GM21619 (cell line): ENCODE data around the gene ZNF322.
"Not testable (repeated sequence)": the region's sequence is repeated elsewhere in the genome, so short reads cannot be mapped to it uniquely, and the experiment has no call there.

ENCODE experiments used
- ATAC-seq: cut with Tn5 transposase; IDR thresholded peaks from one replicate; pipeline ENCODE4 v1.9.1; 2021; ENCODE audit not compliant: unreplicated experiment

Gene ZNF322, protein sequence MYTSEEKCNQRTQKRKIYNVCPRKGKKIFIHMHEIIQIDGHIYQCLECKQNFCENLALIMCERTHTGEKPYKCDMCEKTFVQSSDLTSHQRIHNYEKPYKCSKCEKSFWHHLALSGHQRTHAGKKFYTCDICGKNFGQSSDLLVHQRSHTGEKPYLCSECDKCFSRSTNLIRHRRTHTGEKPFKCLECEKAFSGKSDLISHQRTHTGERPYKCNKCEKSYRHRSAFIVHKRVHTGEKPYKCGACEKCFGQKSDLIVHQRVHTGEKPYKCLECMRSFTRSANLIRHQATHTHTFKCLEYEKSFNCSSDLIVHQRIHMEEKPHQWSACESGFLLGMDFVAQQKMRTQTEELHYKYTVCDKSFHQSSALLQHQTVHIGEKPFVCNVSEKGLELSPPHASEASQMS

DNA sequence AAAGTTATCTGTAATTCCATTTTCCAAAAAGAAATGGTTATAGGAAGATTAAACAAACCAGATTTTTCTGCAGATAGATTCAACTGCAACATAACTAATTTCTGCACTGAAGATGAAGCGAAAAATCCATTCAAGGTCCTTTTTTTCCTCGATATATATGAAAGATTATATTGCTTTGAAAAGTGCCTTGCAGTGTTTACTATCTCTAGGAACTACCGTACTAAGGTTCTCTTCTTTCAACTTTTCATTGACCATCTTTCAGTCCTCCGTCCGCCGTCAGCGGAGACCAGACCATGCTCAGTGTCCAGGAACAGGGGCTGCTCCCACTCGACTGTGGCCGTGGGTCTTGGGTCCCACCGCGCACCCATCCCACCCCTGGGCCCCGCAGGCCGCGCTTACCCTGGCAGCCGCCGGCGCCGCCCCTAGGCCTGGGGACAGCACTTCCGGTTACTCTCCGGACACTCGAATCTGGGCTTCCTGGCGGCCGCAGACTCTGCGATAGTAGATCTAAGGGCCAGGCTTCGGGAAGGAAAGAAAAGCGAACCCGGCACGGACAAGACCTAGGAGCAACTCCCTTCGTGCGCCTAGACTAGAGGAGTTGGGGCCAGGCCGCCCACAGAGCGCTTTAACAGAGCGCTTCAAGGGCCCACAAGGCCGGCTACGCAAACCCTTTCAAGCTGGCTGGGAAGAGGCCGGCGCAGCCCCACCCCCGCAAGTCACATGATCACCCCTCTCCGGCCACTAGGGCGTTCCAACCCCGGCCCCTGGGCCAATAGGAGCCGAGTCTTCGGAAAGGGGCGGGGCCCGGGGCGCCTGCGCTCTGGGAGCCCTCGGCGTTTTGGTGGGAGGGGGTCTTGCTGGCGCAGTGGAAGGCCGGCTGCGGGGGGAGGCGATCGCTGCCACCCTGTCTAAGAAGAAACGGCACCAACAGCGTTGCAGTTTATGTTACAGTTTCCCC is at the start of gene ZNF322:
Gene ZNF322, minus strand, starts transcription at position 705 of the 958 bp plus-strand sequence. CDS start 21,193 bp downstream, outside the sequence.
- ATAC-seq = peak; percentile 99

DNA sequence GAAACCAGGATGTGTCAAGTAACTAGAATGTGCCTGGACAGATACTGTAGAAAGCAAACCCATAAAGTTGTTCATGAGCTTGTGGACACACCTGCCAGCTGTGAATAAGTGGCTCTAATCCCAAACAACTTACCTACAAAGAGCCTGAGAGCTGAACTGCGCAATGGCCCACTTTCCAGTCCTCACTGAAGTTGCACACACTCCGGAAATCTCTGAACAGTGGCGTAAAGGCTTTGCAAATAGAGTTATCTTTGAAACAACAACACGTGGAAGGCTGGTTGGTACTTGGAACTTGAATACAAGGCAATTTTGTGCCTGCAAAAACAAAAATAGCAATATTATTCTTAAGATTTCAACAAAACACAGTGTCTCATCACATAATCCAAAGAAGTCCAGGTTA is 46.2 kb upstream of the ZNF322 start:
- not testable (repeated sequence) for ATAC-seq

DNA sequence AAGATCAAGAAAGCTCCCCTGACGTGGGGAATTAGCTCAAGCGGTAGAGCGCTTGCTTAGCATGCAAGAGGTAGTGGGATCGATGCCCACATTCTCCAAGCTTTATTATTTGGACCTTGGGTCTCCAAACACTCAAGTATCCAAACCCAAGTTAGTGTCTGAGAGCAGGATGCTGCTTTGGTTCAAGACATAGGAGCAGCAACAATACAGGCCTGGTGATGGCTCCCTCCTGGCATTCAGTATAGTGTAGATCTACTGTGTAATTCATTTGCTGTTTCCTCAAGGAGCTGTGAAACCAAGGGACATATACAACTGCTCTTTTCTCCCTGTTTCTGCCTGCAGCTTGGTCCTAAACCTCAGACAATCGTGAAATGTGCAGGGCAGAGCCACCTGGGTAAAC is 45.8 kb upstream of the ZNF322 start:
- not testable (repeated sequence) for ATAC-seq

DNA sequence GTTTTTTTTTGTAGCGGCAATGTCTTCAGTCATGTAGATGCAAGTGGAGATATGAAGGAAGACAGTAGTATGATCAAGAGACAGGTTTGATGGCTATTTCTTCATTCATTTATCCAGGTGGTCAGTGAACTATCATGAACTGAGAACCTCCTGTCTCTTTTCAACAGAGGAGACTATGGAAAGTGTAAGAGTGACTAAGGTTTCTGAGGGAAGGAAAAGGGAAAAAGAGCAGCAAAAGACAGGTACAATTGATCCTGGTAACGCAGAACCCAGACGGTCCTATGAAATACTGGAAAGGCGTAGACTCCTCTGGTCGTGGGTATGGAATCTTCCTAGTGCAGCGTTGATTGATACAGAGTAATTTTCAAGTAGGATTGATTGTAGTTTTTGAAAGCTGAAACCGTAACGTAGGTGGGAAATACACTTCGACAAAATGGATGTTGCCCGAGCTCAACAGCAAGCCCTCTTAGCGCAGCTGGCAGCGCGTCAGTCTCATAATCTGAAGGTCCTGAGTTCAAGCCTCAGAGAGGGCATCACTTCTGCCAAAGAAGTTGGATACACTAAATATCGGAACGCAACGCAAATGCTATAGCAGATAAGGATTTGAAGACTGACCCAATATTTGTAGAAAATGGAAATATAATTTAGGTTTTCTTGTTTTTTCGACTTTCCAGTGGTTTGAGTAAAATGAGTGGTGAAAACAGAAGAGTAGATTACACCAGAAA is 41.6 kb upstream of the ZNF322 start:
- not testable (repeated sequence) for ATAC-seq

DNA sequence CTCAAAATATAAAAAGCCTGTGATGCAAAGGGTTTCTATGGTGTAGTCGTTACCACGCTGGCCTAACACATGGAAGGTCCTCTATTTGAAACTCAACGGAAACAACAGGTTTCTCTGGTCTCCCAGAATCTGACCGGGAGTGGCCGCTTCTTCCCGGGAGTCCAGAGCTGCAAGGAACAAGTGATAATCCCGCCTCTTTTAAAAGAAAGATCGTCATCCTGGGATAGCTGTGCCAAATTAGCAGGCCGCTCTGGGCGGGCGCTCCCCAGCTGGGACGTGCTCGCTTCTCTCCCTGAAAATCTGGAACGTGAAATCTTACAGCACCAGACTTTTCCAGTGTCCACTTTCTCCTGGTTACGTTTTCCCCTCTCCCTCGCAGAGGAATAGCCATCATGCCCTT is 38.0 kb upstream of the ZNF322 start:
- not testable (repeated sequence) for ATAC-seq

DNA sequence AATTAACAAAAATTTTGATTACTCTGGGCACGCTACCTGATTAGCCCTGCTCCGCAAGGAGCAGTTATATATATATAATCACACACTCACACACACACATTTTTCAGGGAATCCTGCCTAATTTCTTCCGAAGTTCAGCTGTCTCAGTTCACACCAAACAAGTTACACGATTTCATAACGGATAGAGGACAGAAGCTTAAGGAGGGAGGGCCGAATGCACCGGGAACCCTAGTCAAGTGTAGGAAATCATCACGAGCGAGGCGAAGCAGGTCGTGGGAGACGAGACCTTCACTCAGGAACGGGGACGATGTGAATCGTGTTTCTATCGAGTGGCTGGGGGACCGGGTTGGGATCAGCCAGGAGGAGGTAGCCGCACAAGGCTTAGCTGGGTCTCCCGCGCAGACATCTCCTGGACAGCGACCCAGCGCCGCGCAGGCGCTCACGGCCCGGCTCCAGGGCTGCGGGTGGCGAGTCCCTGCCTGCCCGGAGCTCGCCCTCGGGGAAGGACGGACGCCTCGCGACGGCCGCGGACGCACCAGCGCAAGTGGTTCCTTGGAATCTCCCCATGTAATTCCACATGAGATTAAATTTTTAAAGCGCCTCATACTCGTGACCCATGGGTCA is 29.9 kb upstream of the ZNF322 start:
- ATAC-seq = not testable (repeated sequence)

DNA sequence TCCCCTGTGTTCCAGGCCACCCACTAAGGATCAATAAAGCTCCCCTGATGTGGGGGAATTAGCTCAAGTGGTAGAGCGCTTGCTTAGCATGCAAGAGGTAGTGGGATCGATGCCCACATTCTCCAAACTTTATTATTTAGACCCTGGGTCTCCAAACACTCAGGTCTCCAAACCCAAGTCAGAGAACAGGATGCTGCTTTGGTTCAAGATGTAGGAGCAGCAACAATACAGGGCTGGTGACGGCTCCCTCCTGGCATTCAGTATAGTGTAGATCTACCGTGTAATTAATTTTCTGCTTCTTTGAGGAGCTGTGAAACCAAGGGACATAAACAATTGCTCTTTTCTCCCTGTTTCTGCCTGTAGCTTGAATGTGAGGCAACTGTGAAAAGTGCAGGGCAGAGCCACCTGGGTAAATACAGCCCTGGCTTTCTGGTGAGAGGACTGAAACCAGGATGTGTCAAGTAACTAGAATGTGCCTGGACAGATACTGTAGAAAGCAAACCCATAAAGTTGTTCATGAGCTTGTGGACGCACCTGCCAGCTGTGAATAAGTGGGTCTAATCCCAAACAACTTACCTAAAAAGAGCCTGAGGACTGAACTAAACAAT is 23.0 kb upstream of the ZNF322 start:
- not testable (repeated sequence) for ATAC-seq

DNA sequence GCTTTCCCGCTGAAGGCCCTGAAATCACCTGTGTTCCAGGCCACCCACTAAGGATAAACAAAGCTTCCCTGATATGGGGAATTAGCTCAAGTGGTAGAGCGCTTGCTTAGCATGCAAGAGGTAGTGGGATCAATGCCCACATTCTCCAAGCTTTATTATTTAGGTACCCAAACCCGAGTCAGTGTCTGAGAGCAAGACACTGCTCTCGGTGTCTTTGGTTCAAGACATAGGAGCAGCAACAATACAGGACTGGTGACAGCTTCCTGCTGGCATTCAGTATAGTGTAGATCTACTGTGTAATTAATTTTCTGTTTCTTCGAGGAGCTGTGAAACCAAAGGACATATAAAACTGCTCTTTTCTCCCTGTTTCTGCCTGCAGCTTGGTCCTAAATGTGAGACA is 13.7 kb upstream of the ZNF322 start:
- ATAC-seq = not testable (repeated sequence)

DNA sequence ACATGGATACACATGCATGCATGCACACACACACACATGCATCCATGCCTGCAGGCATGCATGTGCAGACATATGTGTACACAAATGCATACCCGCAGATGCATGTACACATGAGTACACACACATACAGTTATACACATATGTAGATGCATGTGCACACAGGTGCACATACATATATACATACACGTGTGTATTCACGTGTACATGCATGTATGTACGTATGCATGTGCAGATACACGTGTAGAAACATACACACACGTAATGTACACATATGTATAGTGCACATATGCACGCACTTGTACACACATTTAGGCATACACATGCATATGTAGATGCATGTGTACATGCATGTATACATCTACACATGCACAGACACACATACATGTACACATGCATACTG is 11.0 kb upstream of the ZNF322 start:
- not testable (repeated sequence) for ATAC-seq

DNA sequence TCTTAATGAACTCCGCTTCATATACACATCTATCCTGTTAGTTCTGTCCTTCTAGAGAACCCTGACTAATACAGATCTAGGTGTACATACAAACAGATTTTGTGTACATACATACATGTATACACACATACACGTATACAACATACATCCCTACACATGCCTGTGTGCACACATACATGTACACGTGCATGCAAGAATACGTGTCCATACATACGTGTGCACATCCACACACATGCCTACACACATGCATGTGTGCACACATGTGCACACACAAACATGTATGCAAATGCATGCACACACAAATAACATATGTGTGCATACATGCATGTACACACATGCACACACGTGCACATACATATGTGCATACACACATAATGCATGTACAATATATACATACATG is 10.5 kb upstream of the ZNF322 start:
- ATAC-seq = not testable (repeated sequence)

DNA sequence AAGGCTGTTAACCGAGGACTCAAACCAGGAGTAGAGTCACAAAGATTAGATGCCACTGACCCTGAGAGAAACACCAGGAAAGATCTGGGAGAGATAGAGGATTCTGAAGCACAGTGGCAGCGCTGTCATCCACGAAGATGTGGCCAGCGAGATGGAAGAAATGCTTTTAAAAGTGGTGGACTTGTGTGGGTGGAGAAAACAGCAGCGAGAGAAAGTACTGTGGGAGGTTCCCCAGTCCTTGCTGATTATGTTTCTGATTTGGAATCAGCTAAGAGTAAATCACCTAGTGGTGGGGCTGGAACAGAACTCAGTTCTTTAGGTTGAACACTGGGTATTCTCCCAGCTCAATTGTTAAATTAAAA is 435 bp upstream of the ZNF322 start:
- peak; percentile 26 for ATAC-seq

DNA sequence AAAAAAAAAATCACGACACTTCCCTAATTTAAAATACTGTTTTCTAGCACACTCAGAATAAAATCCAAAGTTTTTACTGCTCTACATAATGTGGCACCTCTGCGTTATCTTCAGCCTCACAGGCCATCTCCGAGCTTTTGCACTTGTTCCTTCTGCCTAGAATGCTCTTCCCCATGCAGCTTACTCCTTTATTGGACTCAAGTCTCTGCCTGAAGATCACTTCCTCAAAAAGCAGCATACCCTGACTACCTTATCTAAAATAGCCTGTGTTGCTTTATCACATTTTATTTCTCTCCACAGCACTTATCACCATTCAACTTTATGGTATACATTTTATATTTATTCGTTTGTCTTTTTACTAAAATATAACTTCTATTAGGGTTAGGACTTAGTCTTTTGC is 2.3 kb downstream of the ZNF322 start:
- ATAC-seq = no peak

DNA sequence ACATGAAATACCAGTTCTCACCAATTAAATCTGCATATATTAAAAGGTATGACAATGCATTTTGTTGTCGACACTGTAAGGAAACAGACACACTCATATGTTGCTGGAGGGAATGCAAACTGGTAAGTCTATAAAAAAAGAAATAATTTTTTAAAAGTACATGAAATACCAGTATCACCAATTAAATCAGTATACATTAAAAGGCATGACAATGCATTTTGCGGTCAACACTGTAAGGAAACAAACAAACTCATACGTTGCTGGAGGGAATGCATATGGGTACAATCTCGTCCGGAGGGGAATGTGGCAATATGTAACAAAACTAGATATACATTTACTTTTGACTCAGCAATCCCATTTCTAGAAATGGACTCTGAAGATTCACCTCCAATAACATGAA is 6.5 kb downstream of the ZNF322 start:
- ATAC-seq = no peak

DNA sequence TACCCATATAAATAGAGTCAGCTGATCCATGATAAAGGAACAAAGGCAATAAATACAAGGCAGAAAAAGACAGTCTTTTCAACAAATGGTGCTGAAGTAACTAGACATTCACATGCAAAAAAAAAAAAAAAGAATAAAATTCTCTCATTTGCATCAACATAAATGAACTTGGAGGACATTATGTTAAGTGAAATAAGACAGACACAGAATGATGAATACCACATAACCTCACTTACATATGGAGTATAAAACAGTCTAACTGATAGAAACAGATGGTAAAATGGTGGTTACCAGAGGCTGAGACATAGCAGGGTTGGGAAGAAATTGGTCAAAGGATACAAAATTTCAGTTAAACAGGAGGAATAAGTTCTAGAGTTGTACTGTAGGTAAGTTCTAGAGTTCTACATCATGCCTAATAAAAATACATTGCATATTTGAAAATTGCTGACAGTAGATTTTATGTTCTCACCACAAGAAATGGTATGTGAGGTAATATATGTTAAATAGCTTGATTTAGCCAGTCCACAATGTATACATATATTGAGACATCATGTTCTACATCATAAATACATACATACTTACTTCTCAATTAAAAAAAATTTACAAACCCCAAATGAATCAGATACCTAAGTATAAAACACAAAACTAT is 8.3 kb downstream of the ZNF322 start:
- no peak for ATAC-seq

DNA sequence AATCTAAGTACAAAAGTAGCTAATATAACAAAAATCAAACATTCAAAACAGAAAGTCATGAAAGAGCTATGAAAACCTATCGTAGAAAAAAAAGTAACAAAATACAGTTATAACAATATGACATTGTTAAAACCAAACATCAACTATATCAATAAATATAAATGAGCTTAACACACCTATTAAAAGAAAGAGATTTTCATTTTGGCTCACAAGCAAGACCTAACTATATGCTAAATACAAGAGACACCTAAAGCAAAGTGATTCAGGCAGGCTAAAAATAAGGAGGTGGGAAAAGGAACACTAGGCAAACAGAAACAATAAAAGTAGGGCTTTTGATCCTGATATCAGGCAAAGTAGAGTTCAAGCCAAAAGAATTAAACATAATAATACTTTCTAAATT is 13.5 kb downstream of the ZNF322 start:
- ATAC-seq = no peak

DNA sequence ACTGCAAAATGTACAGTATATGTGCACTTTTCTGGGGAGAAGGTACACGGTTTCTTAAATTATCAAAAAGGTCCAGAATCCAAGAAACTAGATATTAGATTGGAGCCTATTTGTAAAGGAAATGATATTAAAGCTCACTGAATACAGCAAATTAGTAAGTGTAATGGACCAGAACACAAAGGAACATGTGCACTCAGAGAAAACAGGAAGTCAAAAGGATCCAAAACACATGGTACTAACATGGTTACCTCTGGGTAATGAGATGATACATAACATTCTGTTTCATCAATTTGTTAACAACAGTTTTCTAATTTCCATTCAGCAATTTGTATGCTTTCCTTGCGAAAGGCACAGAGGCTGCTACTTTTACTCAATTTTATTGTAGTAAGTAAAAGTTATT is 18.7 kb downstream of the ZNF322 start:
- no peak for ATAC-seq

DNA sequence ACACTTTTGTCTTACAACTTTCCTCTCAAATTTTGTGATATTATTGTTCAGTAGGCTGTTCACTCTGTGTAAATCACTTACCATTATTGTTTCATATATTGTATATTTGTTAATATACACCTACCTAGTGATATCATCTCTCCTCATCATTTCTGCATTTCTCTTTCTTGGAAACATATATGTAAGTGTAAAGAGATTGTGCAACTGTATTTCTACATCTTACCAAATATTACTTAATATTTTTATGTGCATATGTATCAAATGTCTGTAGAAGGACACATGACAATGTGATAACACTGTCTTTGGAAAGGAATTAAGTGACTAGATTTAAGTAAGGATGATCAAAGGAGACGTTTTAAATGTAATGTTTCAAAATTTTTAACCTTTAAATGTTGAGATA is 30.2 kb downstream of the ZNF322 start:
- ATAC-seq = no peak

DNA sequence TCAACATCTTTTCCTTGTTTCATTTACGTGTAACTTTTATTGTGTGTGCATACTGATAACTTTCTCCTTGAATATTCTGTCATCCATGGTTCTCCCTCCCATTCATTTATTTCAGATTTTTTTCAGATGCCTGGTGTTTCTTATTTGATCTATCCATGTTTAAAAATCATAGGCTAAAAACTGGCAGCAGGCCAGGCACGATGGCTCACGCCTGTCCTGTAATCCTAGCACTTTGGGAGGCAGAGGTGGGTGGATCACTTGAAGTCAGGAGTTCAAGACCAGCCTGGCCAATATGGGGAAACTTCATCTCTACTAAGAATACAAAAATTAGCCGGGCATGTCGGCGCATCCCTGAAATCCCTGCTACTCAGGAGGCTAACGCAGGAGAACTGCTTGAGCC is 31.7 kb downstream of the ZNF322 start:
- ATAC-seq = no peak

DNA sequence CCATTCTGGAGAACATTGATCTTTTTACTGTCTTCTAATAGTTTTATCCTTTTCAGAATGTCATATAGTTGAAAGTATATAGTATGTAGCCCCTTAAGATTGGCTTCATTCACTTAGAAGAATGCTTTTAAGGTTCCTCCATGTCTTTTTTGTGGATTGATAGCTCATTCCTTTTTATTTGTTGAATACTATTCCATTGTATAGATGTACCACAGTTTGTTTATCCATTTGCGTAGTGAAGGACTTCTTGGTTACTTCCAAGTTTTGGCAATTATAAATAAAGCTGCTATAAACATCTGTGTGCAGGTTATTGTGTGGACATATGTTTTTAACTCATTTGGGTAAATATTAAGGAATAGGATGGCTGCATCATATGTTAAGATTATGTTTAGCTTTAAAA is 35.0 kb downstream of the ZNF322 start:
- ATAC-seq = no peak

DNA sequence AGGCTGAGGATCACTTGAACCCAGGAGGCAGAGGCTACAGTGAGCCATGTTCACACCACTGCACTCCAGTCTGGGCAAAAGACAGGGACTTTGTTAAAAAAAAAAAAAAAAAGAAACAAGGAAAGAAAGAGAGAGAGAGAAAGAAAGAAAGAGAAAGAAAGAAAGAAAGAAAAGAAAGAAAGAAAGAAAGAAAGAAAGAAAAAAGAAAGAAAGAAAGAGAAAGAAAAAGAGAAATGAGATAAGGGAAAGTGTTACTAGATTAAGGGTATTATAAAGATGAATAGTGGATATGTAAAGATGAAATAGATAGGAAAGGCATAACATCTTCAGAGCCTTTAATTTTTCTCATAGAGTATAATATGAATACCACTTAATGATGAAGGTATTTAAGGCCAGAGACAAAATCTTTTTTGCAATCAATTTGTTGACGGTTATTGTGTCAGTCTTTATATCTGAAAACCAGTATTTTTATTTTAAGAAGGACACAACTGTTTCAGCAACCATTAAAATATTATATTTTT is 36.1 kb downstream of the ZNF322 start:
- no peak for ATAC-seq
